GM19025 (cell line): ENCODE data around the gene RHBDD3.
"Not testable (repeated sequence)": the region's sequence is repeated elsewhere in the genome, so short reads cannot be mapped to it uniquely, and the experiment has no call there.

Source experiments
- ATAC-seq: cut with Tn5 transposase; IDR thresholded peaks from one replicate; pipeline ENCODE4 v1.9.1; 2021; ENCODE audit warnings: mild to moderate bottlenecking, low read depth, moderate library complexity; ENCODE audit not compliant: unreplicated experiment

The RHBDD3 gene

DNA sequence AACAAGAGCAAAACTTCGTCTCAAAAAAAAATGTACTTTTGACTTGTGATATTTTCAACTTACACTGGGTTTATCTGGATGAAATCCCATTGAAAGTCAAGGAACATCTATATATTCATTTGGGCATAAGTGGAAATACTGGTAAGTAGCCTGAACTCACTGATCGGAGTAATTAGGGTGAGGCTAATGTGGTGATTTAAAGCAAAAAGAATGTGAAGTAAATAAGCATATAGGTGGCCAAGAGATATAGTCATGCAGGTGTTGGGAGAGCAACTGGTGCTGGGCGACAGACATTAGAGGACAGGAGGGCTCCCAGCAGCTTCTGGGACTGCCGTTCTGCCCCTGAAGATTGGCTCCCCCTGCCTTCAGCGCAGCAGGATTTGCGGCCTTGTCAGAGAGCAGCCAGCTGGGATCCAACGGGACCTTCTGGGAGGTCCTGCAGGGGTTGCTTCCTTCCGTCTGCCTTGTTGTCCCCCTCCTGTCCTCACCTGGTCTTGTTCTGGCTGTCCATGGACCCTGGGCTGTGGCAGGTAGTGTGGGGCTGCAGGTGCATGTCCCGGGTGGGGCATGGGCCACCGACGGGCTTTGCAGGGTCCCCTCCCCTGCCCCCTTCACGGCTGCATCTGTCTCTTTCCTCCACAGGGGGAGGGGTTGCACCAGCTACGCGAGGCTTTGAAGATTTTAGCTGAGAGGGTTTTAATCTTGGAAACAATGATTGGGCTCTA is 14.1 kb downstream of the RHBDD3 start:
- ATAC-seq = no peak

DNA sequence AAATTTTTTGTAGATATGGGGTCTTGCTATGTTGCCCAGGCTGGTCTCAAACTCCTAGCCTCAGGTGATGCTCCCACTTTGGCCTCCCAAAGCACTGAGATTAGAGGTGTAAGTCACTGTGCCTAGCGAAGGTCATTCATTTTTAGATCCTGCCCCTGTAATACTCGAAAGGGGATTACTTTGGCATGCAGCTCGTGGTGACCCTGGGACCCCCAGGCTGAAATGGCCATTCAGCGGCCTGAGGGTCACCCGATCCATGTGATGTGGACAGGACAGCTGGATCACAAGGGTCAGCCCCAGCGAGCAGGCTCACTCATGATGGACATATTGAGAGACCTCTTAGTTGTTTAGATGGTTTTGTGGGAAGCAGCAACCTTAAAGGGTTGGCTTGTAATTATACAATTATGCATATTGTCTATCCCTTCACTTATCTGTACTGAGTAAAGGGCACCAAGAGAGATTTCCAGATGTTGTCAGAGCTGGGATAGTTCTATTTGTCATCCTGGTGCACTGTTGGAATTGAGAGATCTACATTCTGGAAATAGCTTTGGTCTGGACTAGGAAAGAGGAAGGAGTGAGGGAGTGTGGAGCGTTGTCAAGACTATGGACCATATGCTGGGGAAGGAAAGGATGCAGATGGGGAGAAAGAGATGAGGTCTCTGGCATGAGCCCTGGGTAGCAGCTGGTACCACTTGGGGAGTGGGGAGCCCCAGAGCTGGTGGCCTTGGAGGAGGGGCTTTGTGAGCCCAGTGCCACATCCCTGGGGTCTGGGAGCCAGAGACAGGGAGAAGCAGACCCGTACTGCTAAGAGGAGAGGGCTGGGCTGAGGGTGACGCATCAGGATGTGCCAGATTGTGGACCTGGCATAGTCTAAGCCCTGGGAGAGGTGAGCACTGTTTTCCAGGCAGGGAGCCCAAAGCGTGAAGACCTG is 15.5 kb downstream of the RHBDD3 start:
- ATAC-seq = no peak

DNA sequence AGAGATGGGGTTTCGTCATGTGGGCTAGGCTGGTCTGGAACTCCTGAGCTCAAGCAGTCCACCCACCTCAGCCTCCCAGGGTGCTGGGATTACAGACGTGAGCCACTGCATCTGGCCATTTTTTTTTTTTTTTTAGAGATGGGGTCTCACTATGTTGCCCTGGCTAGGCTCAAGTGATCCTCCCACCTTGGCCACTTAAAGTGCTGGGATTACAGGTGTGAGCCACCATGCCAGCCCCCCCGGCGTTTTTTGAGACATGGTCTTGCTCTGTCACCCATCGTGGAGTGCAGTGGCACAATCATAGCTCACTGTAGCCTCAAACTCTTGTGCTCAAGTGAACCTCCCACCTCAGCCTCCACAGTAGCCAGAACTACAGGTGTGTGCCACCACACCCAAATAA is 16.5 kb downstream of the RHBDD3 start:
- no peak for ATAC-seq

DNA sequence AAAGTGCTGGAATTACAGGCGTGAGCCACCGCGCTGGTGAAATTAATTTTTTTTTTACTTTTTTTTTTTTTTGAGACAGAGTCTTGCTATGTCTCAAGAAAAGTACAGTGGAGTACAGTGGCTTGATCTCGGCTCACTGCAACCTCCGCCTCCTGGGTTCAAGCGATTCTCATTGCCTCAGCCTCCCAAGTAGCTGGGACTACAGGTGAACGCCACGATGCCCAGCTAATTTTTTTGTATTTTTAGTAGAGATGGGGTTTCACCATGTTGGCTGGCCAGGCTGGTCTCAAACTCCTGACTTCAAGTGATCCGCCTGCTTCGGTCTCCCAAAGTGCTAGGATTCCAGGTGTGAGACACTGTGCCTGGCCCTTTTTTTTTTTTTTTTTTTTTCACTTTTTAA is 19.9 kb downstream of the RHBDD3 start:
- not testable (repeated sequence) for ATAC-seq

DNA sequence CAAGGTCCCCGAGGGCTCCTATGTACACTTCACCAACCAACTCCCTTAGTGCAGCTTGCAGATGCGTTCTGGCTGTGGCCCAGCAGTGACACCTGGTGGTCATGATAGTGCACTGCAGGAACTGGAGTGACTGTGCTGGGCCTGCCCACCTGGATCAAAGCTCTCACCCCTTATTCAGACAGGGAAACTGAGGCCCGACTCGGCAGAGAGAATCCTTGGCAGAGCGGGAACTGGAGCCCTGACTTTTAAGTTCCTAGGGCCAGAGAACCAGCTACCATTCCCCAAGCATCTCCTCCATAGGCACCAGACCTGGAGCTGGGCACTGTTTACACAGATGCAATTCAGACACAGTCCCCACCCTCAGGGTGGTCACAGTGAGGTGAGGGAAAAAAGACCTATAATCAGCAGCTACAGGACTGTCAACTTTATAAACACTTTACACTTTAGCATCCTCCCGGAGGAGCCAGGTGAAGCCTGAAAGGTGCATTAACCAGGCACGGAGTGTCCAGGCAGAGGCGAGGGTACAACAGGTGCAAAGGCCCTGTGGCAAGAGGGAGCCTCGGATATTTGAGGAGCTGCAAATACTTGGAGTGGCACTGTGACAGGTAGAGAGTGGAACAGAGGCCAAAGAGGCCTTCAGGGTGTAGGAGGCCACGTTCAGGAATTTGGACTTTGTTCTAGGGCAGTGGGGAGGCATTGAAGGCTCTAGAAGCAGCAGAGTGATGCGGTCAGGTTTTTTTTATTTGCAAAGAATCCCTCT is 22.0 kb downstream of the RHBDD3 start:
- ATAC-seq = no peak

DNA sequence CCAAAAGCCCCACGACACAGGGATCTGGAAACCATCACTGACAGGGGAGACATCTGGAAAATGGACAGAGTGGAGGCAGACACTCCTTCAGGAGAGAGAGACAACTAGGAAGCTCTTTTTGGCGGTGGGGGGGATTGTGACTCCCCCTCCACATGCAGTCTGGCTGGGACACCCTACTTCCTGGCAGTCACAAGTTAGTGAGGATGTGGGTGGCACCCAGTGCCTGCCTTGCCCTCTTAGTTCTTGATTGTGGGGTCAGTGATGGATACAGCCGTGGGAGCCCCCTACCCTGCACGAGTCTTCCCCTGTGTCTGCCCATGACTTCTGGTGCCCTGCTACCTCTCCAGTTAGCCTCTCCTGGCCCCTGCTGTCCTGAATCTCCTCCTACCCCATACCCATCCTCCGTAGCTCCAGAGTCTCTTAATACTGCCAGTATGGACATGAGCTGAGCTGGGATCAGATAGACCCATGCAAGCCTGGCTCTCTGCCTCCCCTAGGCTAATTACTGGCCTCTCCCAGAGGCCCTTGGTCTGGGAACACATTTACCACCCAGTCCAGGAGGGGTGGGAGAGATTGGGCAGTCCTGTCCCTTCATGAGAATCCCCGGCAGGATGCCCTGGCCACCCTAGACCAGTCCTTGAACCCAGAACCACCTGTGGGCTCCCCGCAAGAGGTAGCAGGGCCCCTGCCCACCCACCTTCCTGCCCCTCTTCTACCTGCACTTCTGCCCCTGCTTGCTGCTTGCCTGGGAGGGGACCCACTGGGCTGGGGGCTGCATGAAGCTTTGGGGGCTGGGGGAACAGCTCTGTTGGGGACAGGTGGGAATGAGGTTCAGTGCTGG is 22.8 kb downstream of the RHBDD3 start:
- ATAC-seq = no peak

DNA sequence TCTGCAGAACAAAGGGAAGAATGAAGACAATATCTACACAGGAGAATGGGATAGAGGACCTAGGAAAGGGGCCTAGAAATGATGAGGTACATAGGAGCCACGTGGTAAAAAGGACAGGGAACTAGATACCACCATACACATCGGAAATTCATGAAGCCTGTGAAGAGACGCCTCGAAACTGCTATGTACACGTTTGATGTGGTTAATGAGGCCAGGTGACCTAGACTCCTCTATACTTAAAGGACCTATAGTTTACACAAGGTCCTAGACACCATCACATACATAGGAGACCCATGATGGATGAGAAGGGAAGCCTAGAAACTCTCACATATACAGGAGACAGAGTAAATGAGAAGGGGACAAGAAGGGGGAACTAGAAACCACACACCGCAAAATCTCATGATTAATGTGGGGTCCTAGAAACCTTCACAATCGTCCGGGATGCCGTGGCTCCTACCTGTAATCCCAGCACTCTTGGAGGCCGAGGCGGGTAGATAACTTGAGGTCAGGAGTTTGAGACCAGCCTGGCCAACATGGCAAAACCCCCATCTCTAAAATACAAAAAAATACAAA is 23.8 kb downstream of the RHBDD3 start:
- no peak for ATAC-seq

DNA sequence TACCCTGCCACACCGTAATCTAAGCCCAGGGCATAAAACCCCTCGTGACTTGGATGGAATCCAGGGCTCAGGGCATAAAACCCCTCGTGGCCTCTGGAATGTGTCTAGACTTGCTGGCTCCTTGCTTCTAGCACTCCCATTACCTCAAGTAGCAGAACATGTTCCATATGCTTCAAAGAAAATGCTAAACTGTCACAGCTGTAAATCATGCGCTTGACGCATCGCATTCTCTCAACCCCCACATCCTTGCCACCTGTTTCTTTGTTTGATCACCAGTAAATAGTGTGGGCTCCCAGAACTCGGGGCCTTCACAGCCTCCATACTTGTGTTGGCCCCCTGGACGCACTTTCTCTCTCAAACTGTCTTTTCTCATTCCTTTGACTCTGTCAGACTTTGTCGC is 27.3 kb downstream of the RHBDD3 start:
- not testable (repeated sequence) for ATAC-seq

DNA sequence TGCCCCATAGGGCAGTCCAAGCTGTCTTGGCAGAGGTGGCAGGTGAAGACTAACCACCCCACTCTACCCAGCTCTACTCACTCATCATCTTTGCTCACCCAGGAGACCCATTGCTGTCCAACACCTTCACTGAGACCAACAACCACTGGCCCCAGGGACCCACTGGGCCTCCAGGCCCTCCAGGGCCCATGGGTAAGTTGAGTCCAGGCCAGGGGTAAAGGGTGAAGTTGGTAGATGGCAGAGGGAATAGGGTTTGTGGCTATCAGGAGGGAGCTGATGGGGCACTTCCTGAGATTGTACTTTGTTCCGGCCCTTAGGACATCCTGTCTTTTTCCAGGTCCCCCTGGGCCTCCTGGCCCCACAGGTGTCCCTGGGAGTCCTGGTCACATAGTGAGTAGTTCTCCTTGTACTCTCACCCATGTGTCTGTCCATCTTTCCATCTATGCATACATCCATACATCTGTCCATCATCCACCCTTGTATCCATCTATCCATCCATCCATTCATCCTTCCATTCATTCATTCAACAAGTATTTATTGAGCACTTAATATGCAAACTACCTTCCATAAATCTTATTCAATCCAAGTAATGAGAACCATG is 34.4 kb downstream of the RHBDD3 start:
- ATAC-seq = no peak

DNA sequence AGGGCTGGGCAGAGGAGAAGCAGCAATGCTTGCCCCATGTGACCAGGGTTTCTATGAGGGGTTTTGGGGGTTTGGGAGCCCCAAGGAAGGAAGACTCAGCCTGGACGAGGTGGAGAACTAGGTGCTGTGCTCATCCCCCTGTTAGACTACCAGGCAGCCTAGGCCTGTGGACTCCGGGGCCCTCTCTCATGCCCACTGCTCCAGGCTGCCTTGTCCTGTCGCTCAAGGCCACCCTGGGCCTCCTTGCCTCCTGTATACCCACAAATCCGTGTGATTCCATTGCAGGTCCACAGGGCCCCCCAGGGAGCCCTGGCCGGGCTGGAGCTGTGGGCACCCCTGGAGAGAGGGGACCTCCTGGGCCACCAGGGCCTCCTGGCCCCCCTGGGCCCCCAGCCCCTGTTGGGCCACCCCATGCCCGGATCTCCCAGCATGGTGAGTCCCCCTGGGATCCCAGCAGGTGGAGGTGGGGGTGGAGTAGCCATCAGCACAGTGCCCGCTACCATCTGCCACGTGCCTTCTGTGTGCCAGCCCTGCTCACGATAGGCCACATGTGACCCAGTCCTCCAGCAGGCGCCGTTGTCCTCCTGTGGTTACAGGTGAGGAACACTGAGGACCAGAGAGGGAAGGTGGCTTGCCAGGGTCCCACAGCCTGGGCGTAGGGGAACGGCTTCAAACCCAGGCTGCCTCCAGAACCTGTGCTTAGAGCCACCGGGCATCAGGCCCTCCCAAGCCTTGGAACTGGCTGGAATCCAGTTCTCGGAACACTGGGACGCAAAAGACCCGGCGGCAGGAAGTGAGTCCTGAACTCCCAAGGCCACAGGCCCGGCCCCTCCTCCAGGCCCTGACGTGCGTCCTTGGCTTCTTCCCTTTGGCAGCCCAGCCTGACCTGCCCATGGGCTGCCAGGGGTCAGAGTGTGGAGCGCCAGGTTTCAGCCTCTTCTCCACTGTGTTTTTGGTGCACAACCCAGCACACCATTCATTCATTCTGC is 35.5 kb downstream of the RHBDD3 start:
- ATAC-seq = no peak

DNA sequence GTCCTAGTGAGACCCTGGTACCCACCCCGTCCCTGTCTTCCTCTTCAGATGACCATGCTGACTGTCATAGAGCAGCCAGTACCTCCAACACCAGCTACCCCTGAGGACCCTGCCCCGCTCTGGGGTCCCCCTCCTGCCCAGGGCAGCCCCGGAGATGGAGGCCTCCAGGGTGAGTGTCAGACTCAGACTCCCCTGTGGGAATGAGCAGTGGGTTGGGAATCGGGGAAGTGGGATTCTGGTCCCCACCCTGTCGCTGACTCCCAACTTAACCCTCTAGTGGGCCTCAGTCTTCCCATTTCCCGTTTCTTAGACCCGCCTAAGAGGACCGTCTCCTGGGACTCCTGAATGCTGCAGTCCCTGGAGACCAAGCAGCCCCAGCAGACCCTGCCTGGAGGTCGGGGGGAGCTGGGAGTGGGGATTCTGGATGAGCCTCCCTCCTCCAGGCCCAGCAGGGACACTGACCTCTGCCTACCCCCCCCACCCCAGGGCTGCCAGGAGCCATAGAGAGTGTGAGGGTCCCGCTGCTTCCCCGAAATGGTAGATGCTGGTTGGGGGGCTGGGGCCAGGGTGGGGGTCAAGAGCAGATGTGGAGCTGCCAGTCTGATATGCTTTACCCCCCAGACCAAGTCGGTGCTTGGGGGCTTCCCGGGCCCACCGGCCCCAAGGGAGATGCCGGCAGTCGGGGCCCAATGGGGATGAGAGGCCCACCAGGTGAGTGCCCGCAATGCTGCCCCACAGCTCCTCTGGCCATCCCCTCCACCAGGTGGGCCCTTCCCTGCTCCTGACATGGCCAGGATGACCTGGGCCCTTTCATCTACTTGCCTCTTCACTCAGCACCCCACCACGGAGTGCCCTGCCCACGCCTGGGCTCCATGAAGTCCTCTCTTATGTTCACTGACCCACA is 36.6 kb downstream of the RHBDD3 start:
- no peak for ATAC-seq

DNA sequence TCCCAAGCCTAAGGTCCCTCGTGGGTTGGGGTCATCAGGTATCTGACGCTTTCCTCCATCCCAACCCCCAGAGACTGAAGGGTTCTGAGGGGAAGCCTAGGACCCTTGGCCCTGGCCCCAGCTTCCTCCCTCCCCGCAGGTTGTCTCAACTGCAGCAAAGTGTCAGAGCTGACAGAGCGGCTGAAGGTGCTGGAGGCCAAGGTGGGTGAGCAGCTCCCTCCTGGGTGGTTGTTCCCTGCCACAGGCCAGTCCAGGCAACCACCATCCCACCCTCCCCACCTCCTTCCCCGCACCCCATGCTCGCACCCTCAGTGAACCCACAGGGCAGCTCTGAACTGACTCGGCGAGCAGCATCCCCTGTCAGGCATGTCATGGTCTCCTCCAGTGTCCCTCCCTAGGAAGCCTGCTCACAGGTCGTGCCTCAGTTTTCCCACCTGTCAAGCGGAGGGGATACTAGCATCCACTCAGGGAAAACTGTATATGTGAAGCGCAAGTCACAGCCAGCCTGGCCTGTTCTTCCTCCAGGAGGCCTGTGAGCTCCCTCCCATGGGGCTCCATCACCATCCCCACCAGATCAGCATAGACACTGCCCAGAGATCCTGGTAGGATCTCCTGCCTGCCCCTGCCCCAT is 41.3 kb downstream of the RHBDD3 start:
- no peak for ATAC-seq

DNA sequence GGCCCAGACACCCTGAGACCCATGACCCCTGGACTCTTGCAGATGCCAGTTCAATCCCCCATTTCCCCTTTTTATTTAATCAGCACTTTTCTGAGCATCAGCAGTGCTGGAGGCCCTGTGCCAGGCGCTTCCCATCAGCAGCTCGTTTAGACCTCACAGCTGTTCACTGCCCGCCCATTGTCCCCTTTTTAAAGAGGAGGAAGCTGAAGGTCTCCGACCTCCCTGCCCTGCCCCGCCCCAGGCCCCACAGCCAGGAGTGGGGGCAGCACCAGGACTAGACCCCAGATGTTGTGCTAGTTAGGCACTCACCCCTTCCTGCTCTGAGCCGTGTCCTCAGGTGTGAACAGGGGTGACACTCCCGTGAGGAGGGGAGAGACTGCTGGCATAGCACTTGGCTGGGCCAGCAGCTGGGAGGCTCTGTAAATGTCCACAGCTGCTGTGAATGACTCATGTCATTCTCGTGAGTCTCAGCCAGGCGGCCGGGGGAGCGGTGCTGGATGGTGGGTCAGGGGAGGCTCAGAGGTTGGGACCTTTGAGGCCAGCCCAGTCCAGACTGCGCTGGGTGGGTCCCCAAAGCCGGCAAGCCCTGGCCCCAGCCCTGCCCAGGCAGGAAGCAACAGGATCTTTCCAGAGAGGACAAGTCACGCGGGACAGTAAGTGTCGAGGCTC is 42.2 kb downstream of the RHBDD3 start:
- no peak for ATAC-seq

DNA sequence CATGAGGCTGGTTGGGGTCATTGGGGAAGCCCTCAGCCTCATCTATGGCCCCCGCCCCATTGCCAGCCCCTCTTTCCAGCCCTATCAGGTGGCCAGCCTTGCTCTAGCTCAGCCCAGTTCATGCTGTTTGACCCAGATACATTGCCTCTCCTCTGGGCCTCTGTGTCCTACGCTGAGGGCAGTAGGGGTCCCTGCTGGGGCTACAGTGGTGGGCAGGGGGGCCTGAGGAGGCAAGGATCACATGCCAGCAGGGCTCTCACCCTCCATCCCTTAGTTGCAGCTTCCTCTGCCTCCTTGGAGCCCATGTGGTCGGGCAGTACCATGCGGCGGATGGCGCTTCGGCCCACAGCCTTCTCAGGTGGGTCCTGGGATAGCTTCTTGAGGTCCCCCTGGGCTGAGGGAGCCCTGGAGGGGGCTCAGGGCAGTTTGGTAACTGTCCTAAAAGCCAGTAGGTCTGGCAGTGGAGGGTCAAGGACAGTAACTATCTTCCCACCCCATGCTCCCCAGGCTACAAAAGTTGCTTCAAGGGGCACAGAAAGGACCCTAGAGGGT is 42.8 kb downstream of the RHBDD3 start:
- ATAC-seq = no peak

DNA sequence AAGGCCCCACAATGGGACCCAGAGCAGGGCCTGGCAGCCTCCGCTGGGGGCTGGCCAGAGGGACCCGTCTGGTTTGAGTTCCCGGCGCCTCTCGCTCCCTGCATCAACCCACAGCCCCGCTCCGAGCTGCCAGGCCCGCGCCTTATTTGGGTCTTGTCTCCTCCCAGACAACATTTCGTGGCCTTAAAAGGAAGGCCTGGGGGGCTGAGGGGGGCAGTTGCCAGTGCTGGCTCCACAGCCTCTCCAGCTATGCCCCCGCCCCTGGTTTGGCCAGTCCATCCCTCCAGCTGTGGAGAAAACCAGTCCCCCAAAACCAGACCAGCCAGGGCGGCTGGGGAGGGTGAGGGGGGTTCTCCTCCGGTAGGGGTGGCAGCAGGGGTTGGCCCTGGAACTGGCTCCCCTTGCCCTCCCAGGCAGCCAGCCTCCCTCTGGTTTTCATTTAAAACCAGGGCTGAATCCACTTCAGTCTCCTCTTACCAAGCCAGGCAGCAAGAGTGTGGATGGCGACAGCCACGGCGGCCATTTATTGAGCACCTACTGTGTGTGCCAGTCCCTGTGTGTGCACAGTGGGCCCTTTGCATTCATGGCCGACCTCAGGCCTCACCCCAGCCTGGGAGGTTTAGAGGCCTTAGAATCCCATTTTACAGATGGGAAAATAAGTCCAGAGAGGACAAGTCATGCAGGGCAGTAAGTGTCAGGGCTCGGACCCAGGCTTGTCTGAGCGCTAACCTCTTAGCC is 43.5 kb downstream of the RHBDD3 start:
- no peak for ATAC-seq
